ENCODE data around the gene STARD13.

The STARD13 gene

GRCh38 chr13:33206425-33206824 is 79.1 kb downstream of the STARD13 start:
- TF ChIP-seq GATA2 (IDR thresholded peaks at IDR 0.05; ENCODE audit: low read depth, low read length) (no peak), GATA3 (IDR thresholded peaks at IDR 0.05; ENCODE audit: low read depth, low read length) (no peak)

DNA sequence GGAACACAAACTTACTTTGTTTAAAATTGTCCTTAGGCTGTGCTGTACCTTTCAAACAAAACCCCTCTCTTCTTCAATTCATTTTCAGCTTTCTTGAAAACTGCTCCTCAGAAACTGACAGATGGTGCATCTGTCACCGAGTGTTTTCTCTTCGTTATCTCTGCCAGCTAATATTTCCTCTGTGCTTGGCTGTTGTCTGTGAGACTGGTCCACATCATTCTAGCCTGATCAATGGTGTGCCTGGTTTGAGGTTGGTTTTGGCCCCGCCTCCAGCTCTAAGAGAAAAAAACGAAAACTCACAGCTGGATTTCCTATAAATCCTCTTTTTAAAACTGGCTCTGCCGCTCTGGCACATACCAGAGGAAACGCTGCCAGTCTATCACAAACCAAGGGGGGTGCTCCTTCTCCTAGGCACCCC is 79.7 kb downstream of the STARD13 start:
- TF ChIP-seq GATA3 (IDR thresholded peaks at IDR 0.05; ENCODE audit: low read depth, low read length), result no peak
- TF ChIP-seq GATA2 (IDR thresholded peaks at IDR 0.05; ENCODE audit: low read depth, low read length), result no peak

- TF ChIP-seq GATA3 (IDR thresholded peaks at IDR 0.05; ENCODE audit: low read depth, low read length) (no peak), GATA2 (IDR thresholded peaks at IDR 0.05; ENCODE audit: low read depth, low read length) (no peak)
Observed at GRCh38 chr13:33205224-33205623, 80.3 kb downstream of the STARD13 start.

GRCh38 chr13:33204130-33204927 is 81.2 kb downstream of the STARD13 start:
- peak; percentile 78 for TF ChIP-seq GATA2 (IDR thresholded peaks at IDR 0.05; ENCODE audit: low read depth, low read length)
- peak; percentile 75 for TF ChIP-seq GATA3 (IDR thresholded peaks at IDR 0.05; ENCODE audit: low read depth, low read length)

GRCh38 chr13:33202644-33203169 is 82.8 kb downstream of the STARD13 start:
- TF ChIP-seq GATA3 (IDR thresholded peaks at IDR 0.05; ENCODE audit: low read depth, low read length), result no peak

DNA sequence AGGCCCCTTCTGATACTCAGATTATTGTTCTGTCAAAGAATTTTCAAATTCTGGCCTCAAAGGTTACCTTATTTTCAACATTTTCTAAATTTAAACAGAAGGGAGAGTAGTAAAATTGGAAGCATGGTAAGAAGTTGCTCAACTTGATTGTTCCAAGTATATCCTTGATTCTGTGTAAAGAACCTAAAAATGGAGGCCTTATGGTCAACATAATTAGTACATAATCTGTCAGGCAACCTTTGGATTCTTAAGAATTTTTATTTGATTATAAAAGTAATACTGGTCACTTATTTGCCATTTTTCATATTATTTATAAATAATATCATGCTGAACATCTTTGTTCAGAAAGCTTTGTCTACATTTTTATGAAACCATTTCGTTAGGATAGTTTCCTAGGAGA is 83.9 kb downstream of the STARD13 start:
- TF ChIP-seq GATA3 (IDR thresholded peaks at IDR 0.05; ENCODE audit: low read depth, low read length) (no peak), GATA2 (IDR thresholded peaks at IDR 0.05; ENCODE audit: low read depth, low read length) (no peak)

DNA sequence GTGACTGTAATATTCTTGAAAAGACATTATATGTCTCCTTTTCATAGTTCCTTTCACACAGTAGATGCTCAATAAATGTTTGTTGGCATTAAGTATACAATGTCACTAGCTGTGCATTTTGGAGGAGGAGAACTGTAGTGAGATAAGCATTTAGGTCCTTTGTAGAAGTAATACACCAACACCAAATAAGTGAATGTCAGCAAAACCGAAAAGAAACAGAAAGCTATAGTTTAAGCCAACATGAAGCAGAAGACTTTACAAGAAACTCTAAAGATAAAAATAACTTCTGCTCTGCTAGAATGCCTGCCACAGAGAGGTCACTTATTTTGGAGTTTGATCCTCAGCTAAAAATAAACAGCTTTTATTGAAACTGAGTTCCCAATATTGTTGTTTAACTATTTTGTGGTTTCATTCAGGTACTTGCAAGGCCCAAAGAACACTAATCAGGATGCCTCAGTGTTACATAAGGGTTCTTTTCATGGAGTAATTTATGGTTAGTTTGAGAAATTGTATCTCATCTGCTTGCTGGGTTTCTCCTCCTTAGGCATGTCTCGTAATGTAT is 86.2 kb downstream of the STARD13 start:
- TF ChIP-seq GATA3 (IDR thresholded peaks at IDR 0.05; ENCODE audit: low read depth, low read length) (no peak), GATA2 (IDR thresholded peaks at IDR 0.05; ENCODE audit: low read depth, low read length) (no peak)

GRCh38 chr13:33197541-33197971 is 88.0 kb downstream of the STARD13 start:
- TF ChIP-seq GATA3 (IDR thresholded peaks at IDR 0.05; ENCODE audit: low read depth, low read length) (no peak), GATA2 (IDR thresholded peaks at IDR 0.05; ENCODE audit: low read depth, low read length) (no peak)

GRCh38 chr13:33196767-33197166 is 88.8 kb downstream of the STARD13 start:
- TF ChIP-seq GATA3 (IDR thresholded peaks at IDR 0.05; ENCODE audit: low read depth, low read length) (no peak), GATA2 (IDR thresholded peaks at IDR 0.05; ENCODE audit: low read depth, low read length) (no peak)

DNA sequence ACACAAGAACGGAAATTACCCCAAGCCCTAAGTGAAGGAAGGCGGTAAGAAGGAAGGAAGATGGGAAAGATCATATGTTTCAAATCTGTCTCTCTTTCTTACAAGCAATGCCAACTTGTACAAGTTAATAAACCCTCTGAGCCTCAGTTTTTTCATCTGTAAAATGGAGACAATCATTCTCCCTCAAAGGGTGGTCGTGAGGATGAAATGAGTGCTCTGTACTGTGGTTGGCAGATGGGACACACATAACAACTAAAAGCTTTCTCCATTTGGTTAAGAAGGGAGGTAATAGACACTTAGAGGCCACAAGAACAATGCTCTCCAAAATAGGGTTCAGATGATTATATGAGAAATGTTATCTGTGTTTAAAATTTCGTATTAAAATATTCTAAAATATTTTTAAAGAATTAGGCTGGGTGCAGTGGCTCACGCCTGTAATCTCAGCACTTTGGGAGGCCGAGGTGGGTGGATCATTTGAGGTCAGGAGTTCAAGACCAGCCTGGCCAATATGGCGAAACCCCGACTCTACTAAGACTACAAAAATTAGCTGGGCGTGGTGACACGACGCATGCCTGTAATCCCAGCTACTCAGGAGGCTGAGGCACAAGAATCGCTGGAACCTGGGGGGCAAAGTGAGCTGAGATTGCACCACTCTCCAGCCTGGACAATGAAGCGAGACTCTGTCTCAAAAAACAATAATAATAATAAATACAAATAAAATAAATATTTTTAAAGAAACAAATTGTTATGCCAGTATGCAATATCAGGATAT is 89.7 kb downstream of the STARD13 start:
- TF ChIP-seq GATA3 (IDR thresholded peaks at IDR 0.05; ENCODE audit: low read depth, low read length) (no peak), GATA2 (IDR thresholded peaks at IDR 0.05; ENCODE audit: low read depth, low read length) (no peak)

DNA sequence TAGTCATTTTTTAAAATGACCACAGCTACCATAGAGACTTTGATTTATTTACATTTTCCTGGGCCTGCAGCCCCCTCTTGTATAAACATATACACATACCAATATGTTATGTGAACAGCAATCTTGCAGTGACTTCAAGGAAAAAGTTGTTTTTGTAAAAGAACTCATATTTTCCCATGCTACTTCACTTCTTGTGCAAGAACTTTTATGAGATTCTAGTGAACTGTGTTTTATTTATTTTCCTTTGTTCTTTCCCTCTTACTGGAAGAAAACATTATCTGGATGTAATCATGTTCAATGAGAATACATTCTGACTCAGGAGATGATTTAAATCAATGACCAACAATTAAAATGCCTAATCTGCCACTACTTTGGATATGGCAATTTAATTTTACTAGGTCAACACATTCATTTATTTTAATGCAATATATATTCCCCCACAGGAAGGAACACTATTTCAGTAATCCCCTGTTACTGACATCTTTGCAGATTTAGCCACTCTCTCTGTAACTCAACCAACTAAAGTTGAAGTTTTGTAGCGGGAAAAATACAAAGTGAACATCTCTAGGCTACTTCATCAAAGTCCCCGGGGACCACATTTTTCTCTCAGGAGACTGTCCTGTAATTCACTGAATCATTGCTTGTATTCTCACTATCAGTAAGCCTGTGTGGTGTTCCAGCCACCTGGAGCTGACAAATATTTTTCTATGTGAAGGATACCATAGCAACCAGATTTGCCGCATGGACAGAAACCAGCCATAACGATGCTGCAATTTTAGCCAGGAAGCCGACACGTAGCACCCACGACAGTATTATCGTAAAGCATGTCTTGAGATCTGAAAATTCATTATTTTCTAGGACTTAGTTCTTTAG is 90.5 kb downstream of the STARD13 start:
- TF ChIP-seq GATA3 (IDR thresholded peaks at IDR 0.05; ENCODE audit: low read depth, low read length), result no peak
- TF ChIP-seq GATA2 (IDR thresholded peaks at IDR 0.05; ENCODE audit: low read depth, low read length), result no peak

- TF ChIP-seq GATA2 (IDR thresholded peaks at IDR 0.05; ENCODE audit: low read depth, low read length) (peak; percentile 77), GATA3 (IDR thresholded peaks at IDR 0.05; ENCODE audit: low read depth, low read length) (peak; percentile 92)
Observed at GRCh38 chr13:33193428-33193974, 92.1 kb downstream of the STARD13 start.
